ENCODE data around the gene UGT1A5. TPM values are rescaled to one million over a fixed set of nuclear protein-coding genes. Genes with fewer than 3 reads are reported as not detected.

The UGT1A5 gene
- total and polyA plus RNA-seq, 2 of the 13 experiments (the other 11 are each of a cell fraction or from before 2014, with no cell fraction given), result not detected

DNA sequence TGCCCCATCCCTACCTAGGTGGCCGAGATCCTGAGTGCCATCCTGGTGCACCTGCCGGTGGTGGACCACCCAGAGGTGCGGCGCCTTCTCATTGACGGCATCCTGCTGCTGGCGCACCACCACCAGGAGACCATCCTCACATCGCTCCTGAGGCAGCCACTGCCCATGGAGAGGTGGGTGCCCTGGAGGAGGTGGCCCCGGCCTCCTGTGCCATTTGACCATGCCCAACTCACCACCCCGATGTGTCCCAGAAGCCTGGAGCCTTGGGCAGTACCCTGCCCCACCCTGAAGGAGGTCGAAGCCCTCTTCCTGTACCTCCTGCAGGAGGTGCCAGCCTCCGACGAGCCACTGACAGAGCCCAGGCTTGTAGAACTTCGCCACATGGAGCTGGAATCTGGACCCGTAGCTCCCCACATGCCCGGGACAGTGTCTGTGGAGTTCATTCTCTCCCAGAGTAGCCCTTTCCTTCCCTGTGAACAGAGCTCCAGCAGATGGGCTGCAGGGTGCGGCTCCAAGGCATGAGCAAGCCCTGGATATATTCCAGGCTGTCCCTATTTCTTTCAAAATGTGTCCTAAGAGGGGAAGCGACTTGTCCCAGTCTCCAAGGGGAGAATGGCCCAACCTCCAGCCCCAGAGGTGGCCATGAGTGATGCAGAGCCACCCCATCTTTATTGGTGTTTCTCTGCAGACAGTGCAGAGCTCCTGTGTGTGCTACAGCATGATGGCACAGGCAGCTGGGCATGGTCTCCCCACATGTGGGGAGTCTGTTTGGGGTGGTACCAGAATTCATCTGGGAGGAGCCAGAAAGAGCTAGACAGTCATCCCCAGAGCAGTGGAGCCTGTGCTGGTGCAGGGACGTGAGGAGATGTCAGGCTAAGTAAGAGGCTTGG is 107.4 kb downstream of the UGT1A5 start:
- 53% methylated on average over 11 of the region's 18 CpGs for WGBS (ENCODE audit: low lambda C conversion rate)
- Histone ChIP-seq H3K36me3 (replicated peaks in 1 of 2; ENCODE audit: control insufficient read depth in 1 of 2, insufficient read depth in 2 of 2, low read length in 2 of 2) (no peaks in the 10 kb centered on the region), H4K20me1 (ENCODE audit: insufficient read depth, low read length) (no peaks in the 10 kb centered on the region), H3K4me3 (replicated peaks in 1 of 3; ENCODE audit: insufficient read depth in 1 of 3, low read depth in 2 of 3, low read length in 3 of 3) (no peak overlapping the region), H3K27ac (ENCODE audit: extremely low read length, insufficient read depth, low read length) (no peak overlapping the region), H3K27me3 (ENCODE audit: control insufficient read depth in 1 of 2, insufficient read depth in 2 of 2, low read length in 2 of 2) (peaks cover 8 to 34% of the 10 kb centered on the region in 2 experiments), H2AFZ (ENCODE audit: low read length) (no peak overlapping the region), H3K4me2 (ENCODE audit: low read depth, low read length) (no peak overlapping the region), H3K79me2 (ENCODE audit: insufficient read depth, low read length) (no peaks in the 10 kb centered on the region), H3K4me1 (ENCODE audit: insufficient read depth, low read length) (peaks cover 23% of the 10 kb centered on the region), H3K9ac (ENCODE audit: insufficient read depth, low read depth, low read length) (no peak overlapping the region), H3K9me3 (ENCODE audit: low read length) (no peaks in the 10 kb centered on the region)
- CTCF ChIA-PET (ENCODE audit: low intra/inter-chr PET ratio, low total read pairs), result no interaction called here
- intact Hi-C loops (cut with micrococcal nuclease; ENCODE audit: unreplicated experiment) (no loop called here), in situ Hi-C loops (cut with HindIII; ENCODE audit: extremely low pct_ligation_motif_present, low pct_unique_long_range_greater_than_20kb) (no loop called here)
- TF ChIP-seq ZNF609 (CRISPR knock-in tag; IDR thresholded peaks at IDR 0.05; ENCODE audit: borderline replicate concordance), result no peak
- TF ChIP-seq, protein P1, sequence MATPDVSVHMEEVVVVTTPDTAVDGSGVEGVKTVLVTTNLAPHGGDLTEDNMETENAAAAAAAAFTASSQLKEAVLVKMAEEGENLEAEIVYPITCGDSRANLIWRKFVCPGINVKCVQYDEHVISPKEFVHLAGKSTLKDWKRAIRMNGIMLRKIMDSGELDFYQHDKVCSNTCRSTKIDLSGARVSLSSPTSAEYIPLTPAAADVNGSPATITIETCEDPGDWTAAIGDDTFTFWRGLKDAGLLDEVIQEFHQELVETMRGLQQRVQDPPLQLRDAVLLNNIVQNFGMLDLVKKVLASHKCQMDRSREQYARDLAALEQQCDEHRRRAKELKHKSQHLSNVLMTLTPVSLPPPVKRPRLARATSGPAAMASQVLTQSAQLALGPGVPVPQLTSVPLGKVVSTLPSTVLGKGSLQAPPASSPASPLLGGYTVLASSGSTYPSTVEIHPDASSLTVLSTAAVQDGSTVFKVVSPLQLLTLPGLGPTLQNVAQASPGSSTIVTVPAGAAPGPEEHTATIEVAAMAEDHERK (CRISPR knock-in tag; IDR thresholded peaks at IDR 0.05; ENCODE audit: low read depth), result no peak
- BruUV-seq (replicated peaks), result no TSS peak
- DNase-seq (ENCODE audit: low spot score) (no peak), ATAC-seq (no peak), FAIRE-seq (no peak)
- POLR2A ChIA-PET, result no interaction called here

All from HepG2 (cell line).